Breast epithelium (tissue), 4 donors: ENCODE measurements around the gene LRRK1. TPM values are rescaled to one million over a fixed set of nuclear protein-coding genes. Genes with fewer than 3 reads are reported as not detected.

Source experiments
- DNase-seq, 2 donors: peaks; one replicate each; pipeline ENCODE4 v3.0.0-alpha.2; 2019; ENCODE audit warnings: low spot score in 2 of 2
- H3K27ac ChIP-seq, 2 donors: fragments of 200-600 bp; sonication (generic) in 1 of 2; one replicate each; pipeline ENCODE4 v1.5.1; 2016 to 2019; ENCODE audit warnings: mild to moderate bottlenecking in 1 of 2
- H3K27me3 ChIP-seq, 2 donors: fragments of 200-600 bp; sonication (generic) in 1 of 2; one replicate each; pipeline versions ENCODE4 v1.5.1 to v1.6.0; 2017 to 2019; ENCODE audit warnings: control low read depth in 1 of 2, mild to moderate bottlenecking in 1 of 2
- H3K36me3 ChIP-seq: fragments of 200-600 bp; one replicate; pipeline ENCODE4 v1.5.1; 2019
- H3K4me1 ChIP-seq, 2 donors: fragments of 200-600 bp; sonication (generic); one replicate each; pipeline ENCODE4 v1.5.1; 2016 to 2019; ENCODE audit warnings: control low read depth in 1 of 2
- H3K4me3 ChIP-seq, 3 donors: fragments of 200-600 bp; sonication (generic); 1 replicate in 2 of 3; 2 replicates in 1 of 3; pipeline ENCODE4 v1.5.1; 2016 to 2019; ENCODE audit warnings: mild to moderate bottlenecking in 3 of 3, moderate library complexity in 2 of 3
- H3K9me3 ChIP-seq, 2 donors: fragments of 200-600 bp; sonication (generic) in 1 of 2; one replicate each; pipeline ENCODE4 v1.5.1; 2016 to 2019; ENCODE audit warnings: control low read depth in 1 of 2
- CTCF ChIP-seq, 3 donors: fragments of 450-650 bp; IDR thresholded peaks; one replicate each; pipeline ENCODE4 v1.5.1; 2016 to 2017; ENCODE audit warnings: antibody characterized with exemption in 3 of 3, mild to moderate bottlenecking in 3 of 3, moderate library complexity in 3 of 3
- POLR2A ChIP-seq: fragments of 450-650 bp; IDR thresholded peaks from one replicate; pipeline ENCODE4 v1.6.1; 2016; ENCODE audit warnings: antibody characterized with exemption, mild to moderate bottlenecking, moderate library complexity
- POLR2AphosphoS5 ChIP-seq, 3 donors: sonication (generic); formaldehyde crosslinking; IDR thresholded peaks; one replicate each; pipeline ENCODE4 v1.6.1; 2017; ENCODE audit warnings: antibody characterized with exemption in 3 of 3
- intact Hi-C: fragments of 100-400 bp; cut with DNase I; formaldehyde crosslinking; loops from one replicate; pipeline ENCODE4 v1.15.1; 2023; ENCODE audit warnings: low total_unique reads
- total RNA-seq, 3 donors: library from RNA; depleted of rRNA; stranded (reverse); fragments of >200 nt; gene quantifications; one replicate each; pipeline ENCODE4 v1.1.0, GENCODE V29; 2016

Gene LRRK1
- total RNA-seq, 3 donors from 2014 or later: 10.1 to 18.7 (median 14.4) TPM

- H3K9me3 ChIP-seq: no peaks in the 10 kb centered on the region
- TF ChIP-seq POLR2A: no peak
- no peak for TF ChIP-seq CTCF (IDR thresholded peaks at IDR 0.05)
- no peak for TF ChIP-seq POLR2AphosphoS5 (IDR thresholded peaks at IDR 0.05)
- H3K4me3 ChIP-seq: no peak overlapping the region
- intact Hi-C loops: no loop called here
- H3K27me3 ChIP-seq: no peaks in the 10 kb centered on the region
- H3K4me1 ChIP-seq: peaks cover 8 to 18% of the 10 kb centered on the region in 2 donors
- no peak for DNase-seq
- no peaks in the 10 kb centered on the region for H3K36me3 ChIP-seq
- H3K27ac ChIP-seq: no peak overlapping the region
These were observed 147.6 kb downstream of the LRRK1 start for GRCh38 chr15:101066501-101067408.

GRCh38 chr15:101067660-101068522 is 148.7 kb downstream of the LRRK1 start:
- no peak for DNase-seq
- Histone ChIP-seq H3K27me3 (no peaks in the 10 kb centered on the region), H3K9me3 (no peaks in the 10 kb centered on the region), H3K36me3 (no peaks in the 10 kb centered on the region), H3K4me3 (no peak overlapping the region), H3K4me1 (peaks cover 8 to 18% of the 10 kb centered on the region in 2 donors), H3K27ac (no peak overlapping the region)
- intact Hi-C loops: no loop called here
- no peak for TF ChIP-seq POLR2AphosphoS5 (IDR thresholded peaks at IDR 0.05)
- TF ChIP-seq CTCF (IDR thresholded peaks at IDR 0.05): no peak
- no peak for TF ChIP-seq POLR2A

GRCh38 chr15:101068523-101068960 is 149.4 kb downstream of the LRRK1 start:
- H3K27me3 ChIP-seq: no peaks in the 10 kb centered on the region
- no peak overlapping the region for H3K4me3 ChIP-seq
- H3K27ac ChIP-seq: peak overlapping the region; percentile 46 to 82
- TF ChIP-seq POLR2A (no peak), POLR2AphosphoS5 (IDR thresholded peaks at IDR 0.05) (no peak), CTCF (IDR thresholded peaks at IDR 0.05) (no peak)
- no peak for DNase-seq
- intact Hi-C loops: no loop called here
- no peaks in the 10 kb centered on the region for H3K9me3 ChIP-seq
- H3K36me3 ChIP-seq: no peaks in the 10 kb centered on the region
- peaks cover 8 to 18% of the 10 kb centered on the region in 2 donors for H3K4me1 ChIP-seq

- DNase-seq: peak in 1 of 2 donors; percentile 30
- no peaks in the 10 kb centered on the region for H3K27me3 ChIP-seq
- H3K27ac ChIP-seq: peak overlapping the region; percentile 46 to 82
- H3K4me3 ChIP-seq: no peak overlapping the region
- H3K36me3 ChIP-seq: no peaks in the 10 kb centered on the region
- H3K4me1 ChIP-seq: peaks cover 8 to 18% of the 10 kb centered on the region in 2 donors
- no peak for TF ChIP-seq POLR2A
- TF ChIP-seq POLR2AphosphoS5 (IDR thresholded peaks at IDR 0.05): no peak
- TF ChIP-seq CTCF (IDR thresholded peaks at IDR 0.05): no peak
- H3K9me3 ChIP-seq: no peaks in the 10 kb centered on the region
- intact Hi-C loops: no loop called here
These were observed 149.9 kb downstream of the LRRK1 start for GRCh38 chr15:101068961-101069653.
